ENCODE measurements around the gene USH1C. TPM values are rescaled to one million over a fixed set of nuclear protein-coding genes. Genes with fewer than 3 reads are reported as not detected.

The USH1C gene
- total and polyA plus RNA-seq, 8 donors = 0.23 to 1.2 (median 0.59) TPM; not detected in 1

GRCh38 chr11:17538054-17538453 is 6.2 kb downstream of the USH1C start:
- DNase-seq (no peak), ATAC-seq (no peak)
- Histone ChIP-seq H3K4me3 (no peak overlapping the region), H3K9me3 (no peaks in the 10 kb centered on the region), H3K27me3 (peaks cover 0 to 7% of the 10 kb centered on the region in 2 donors), H3K36me3 (no peaks in the 10 kb centered on the region), H3K4me1 (no peaks in the 10 kb centered on the region), H3K27ac (no peak overlapping the region)
- intact Hi-C loops (cut with DNase I) = no loop called here
- no peak for TF ChIP-seq CTCF (IDR thresholded peaks at IDR 0.05)

- intact Hi-C loops (cut with DNase I) = no loop called here
- TF ChIP-seq CTCF (IDR thresholded peaks at IDR 0.05) = no peak
- H3K27ac ChIP-seq = no peak overlapping the region
- ATAC-seq = no peak
- H3K27me3 ChIP-seq = peaks cover 0 to 5% of the 10 kb centered on the region in 2 donors
- no peaks in the 10 kb centered on the region for H3K4me1 ChIP-seq
- H3K36me3 ChIP-seq = no peaks in the 10 kb centered on the region
- no peak overlapping the region for H3K4me3 ChIP-seq
- H3K9me3 ChIP-seq = no peaks in the 10 kb centered on the region
- DNase-seq = no peak
Observed at GRCh38 chr11:17537261-17537660, 7.0 kb downstream of the USH1C start.

- DNase-seq (no peak), ATAC-seq (no peak)
- Histone ChIP-seq H3K9me3 (no peaks in the 10 kb centered on the region), H3K4me1 (no peaks in the 10 kb centered on the region), H3K4me3 (no peak overlapping the region), H3K27me3 (peaks cover 0 to 5% of the 10 kb centered on the region in 2 donors), H3K36me3 (no peaks in the 10 kb centered on the region), H3K27ac (no peak overlapping the region)
- intact Hi-C loops (cut with DNase I) = no loop called here
- no peak for TF ChIP-seq CTCF (IDR thresholded peaks at IDR 0.05)
Observed at GRCh38 chr11:17535488-17535887, 8.7 kb downstream of the USH1C start.

- no peaks in the 10 kb centered on the region for H3K4me1 ChIP-seq
- TF ChIP-seq CTCF (IDR thresholded peaks at IDR 0.05) = no peak
- no peak overlapping the region for H3K27ac ChIP-seq
- peaks cover 0 to 16% of the 10 kb centered on the region in 2 donors for H3K27me3 ChIP-seq
- ATAC-seq (no peak), DNase-seq (no peak)
- no peaks in the 10 kb centered on the region for H3K36me3 ChIP-seq
- H3K4me3 ChIP-seq = no peak overlapping the region
- H3K9me3 ChIP-seq = no peaks in the 10 kb centered on the region
- intact Hi-C loops (cut with DNase I) = no loop called here
Observed at GRCh38 chr11:17533778-17534415, 10.3 kb downstream of the USH1C start.

- H3K27me3 ChIP-seq = peaks cover 0 to 16% of the 10 kb centered on the region in 2 donors
- TF ChIP-seq CTCF (IDR thresholded peaks at IDR 0.05) = no peak
- no peaks in the 10 kb centered on the region for H3K9me3 ChIP-seq
- H3K27ac ChIP-seq = no peak overlapping the region
- no peaks in the 10 kb centered on the region for H3K36me3 ChIP-seq
- ATAC-seq (no peak), DNase-seq (no peak)
- intact Hi-C loops (cut with DNase I) = no loop called here
- H3K4me1 ChIP-seq = no peaks in the 10 kb centered on the region
- no peak overlapping the region for H3K4me3 ChIP-seq
Observed at GRCh38 chr11:17533341-17533740, 10.9 kb downstream of the USH1C start.

All from left lung (tissue), 10 donors.